H9 (cell line): ENCODE results near the gene USP47. TPM values are rescaled to one million over a fixed set of nuclear protein-coding genes. Genes with fewer than 3 reads are reported as not detected.

Experiments
- DNase-seq: peaks from one replicate; pipeline ENCODE4 v3.0.0-alpha.2; 2017
- H2AFZ ChIP-seq: one replicate; pipeline ENCODE4 v1.6.1; 2013; ENCODE audit warnings: mild to moderate bottlenecking, low read length, control low read depth, moderate library complexity
- H2AK5ac ChIP-seq: 2 replicates; pipeline ENCODE4 v1.6.1; 2013; ENCODE audit warnings: low read length, control low read depth, mixed read lengths; ENCODE audit not compliant: insufficient read length
- H2BK120ac ChIP-seq: one replicate; pipeline ENCODE4 v1.6.1; 2013; ENCODE audit warnings: low read depth, mild to moderate bottlenecking, low read length, control low read depth, inconsistent platforms; ENCODE audit not compliant: poor library complexity, severe bottlenecking
- H2BK12ac ChIP-seq: 2 replicates; pipeline ENCODE4 v1.6.1; 2013; ENCODE audit warnings: low read length, control low read depth, mixed read lengths, low read depth; ENCODE audit not compliant: insufficient read length
- H2BK15ac ChIP-seq: 2 replicates; pipeline ENCODE4 v1.6.1; 2013; ENCODE audit warnings: low read depth, low read length, control low read depth
- H2BK20ac ChIP-seq: one replicate; pipeline ENCODE4 v1.6.1; 2013; ENCODE audit warnings: low read depth, mild to moderate bottlenecking, low read length, control low read depth, inconsistent platforms; ENCODE audit not compliant: poor library complexity, severe bottlenecking
- H2BK5ac ChIP-seq: 2 replicates; pipeline ENCODE4 v1.6.1; 2013; ENCODE audit warnings: low read length, control low read depth, mixed read lengths; ENCODE audit not compliant: insufficient read length
- H3K14ac ChIP-seq: 2 replicates; pipeline ENCODE4 v1.6.1; 2013; ENCODE audit warnings: low read length, control low read depth; ENCODE audit not compliant: insufficient read depth
- H3K18ac ChIP-seq: 2 replicates; pipeline ENCODE4 v1.6.1; 2013; ENCODE audit warnings: low read depth, mild to moderate bottlenecking, mixed read lengths, low read length, control low read depth; ENCODE audit not compliant: insufficient read length
- H3K23ac ChIP-seq: 2 replicates; pipeline ENCODE4 v1.6.1; 2013; ENCODE audit warnings: low read length, control low read depth, mixed read lengths, low read depth; ENCODE audit not compliant: insufficient read length
- H3K23me2 ChIP-seq: 2 replicates; pipeline ENCODE4 v1.6.1; 2013; ENCODE audit warnings: low read depth, mild to moderate bottlenecking, mixed read lengths, low read length, control low read depth; ENCODE audit not compliant: insufficient read length, poor library complexity, severe bottlenecking
- H3K27ac ChIP-seq: 2 replicates; pipeline ENCODE4 v1.5.1; 2013; ENCODE audit warnings: low read length, control low read depth, mixed read lengths, low read depth; ENCODE audit not compliant: insufficient read length
- H3K27me3 ChIP-seq: 2 replicates; pipeline ENCODE4 v1.6.1; 2013; ENCODE audit warnings: low read length, control low read depth, inconsistent platforms; ENCODE audit not compliant: insufficient read depth
- H3K4ac ChIP-seq: 2 replicates; pipeline ENCODE4 v1.6.1; 2013; ENCODE audit warnings: low read depth, mild to moderate bottlenecking, control low read depth, inconsistent platforms, low read length, moderate library complexity
- H3K4me1 ChIP-seq: 2 replicates; pipeline ENCODE4 v1.6.1; 2013; ENCODE audit warnings: low read length, control low read depth, inconsistent platforms; ENCODE audit not compliant: insufficient read depth
- H3K4me2 ChIP-seq: 2 replicates; pipeline ENCODE4 v1.6.1; 2013; ENCODE audit warnings: low read length, control low read depth, mixed read lengths; ENCODE audit not compliant: insufficient read length, insufficient read depth
- H3K56ac ChIP-seq: 2 replicates; pipeline ENCODE4 v1.6.1; 2013; ENCODE audit warnings: low read depth, mild to moderate bottlenecking, mixed read lengths, low read length, control low read depth; ENCODE audit not compliant: insufficient read length
- H3K79me1 ChIP-seq: 2 replicates; pipeline ENCODE4 v1.6.1; 2013; ENCODE audit warnings: low read depth, mild to moderate bottlenecking, moderate library complexity, low read length, control low read depth, inconsistent platforms; ENCODE audit not compliant: insufficient read depth, poor library complexity, severe bottlenecking
- H3K79me2 ChIP-seq: 2 replicates; pipeline ENCODE4 v1.6.1; 2013; ENCODE audit warnings: low read length, control low read depth, inconsistent platforms; ENCODE audit not compliant: insufficient read depth
- H3K9ac ChIP-seq: 2 replicates; pipeline ENCODE4 v1.6.1; 2013; ENCODE audit warnings: low read length, control low read depth, mixed read lengths; ENCODE audit not compliant: insufficient read length; ENCODE audit errors: extremely low read depth
- H3K9me3 ChIP-seq: one replicate; pipeline ENCODE4 v1.6.1; 2013; ENCODE audit warnings: low read depth, low read length, inconsistent platforms; ENCODE audit not compliant: control insufficient read depth
- H3T11ph ChIP-seq: one replicate; pipeline ENCODE4 v1.6.1; 2013; ENCODE audit warnings: mild to moderate bottlenecking, low read length, control low read depth, inconsistent platforms
- H4K20me1 ChIP-seq: one replicate; pipeline ENCODE4 v1.6.1; 2013; ENCODE audit not compliant: control insufficient read depth, insufficient read length, insufficient read depth
- H4K5ac ChIP-seq: 2 replicates; pipeline ENCODE4 v1.6.1; 2013; ENCODE audit warnings: low read depth, mild to moderate bottlenecking, mixed read lengths, low read length, control low read depth; ENCODE audit not compliant: insufficient read length
- H4K8ac ChIP-seq: replicated peaks from 2 replicates; pipeline ENCODE4 v1.6.1; 2013; ENCODE audit warnings: low read length, control low read depth, mixed read lengths, low read depth; ENCODE audit not compliant: insufficient read length
- H4K91ac ChIP-seq: 2 replicates; pipeline ENCODE4 v1.6.1; 2013; ENCODE audit warnings: low read depth, mild to moderate bottlenecking, moderate library complexity, mixed read lengths, low read length, control low read depth; ENCODE audit not compliant: insufficient read length
- H3K27ac Mint-ChIP-seq, 3 experiments: 2 replicates in 2 of 3; 3 replicates in 1 of 3; pipeline ENCODE4 v1.8.0; 2020 to 2021; ENCODE audit warnings: mixed read lengths in 3 of 3, mild to moderate bottlenecking in 1 of 3, moderate library complexity in 1 of 3
- H3K27me3 Mint-ChIP-seq: 2 replicates; pipeline ENCODE4 v1.8.0; 2021; ENCODE audit warnings: low read depth, mild to moderate bottlenecking, moderate library complexity, mixed read lengths
- H3K36me3 Mint-ChIP-seq, 3 experiments: 2 replicates in 2 of 3; 3 replicates in 1 of 3; pipeline ENCODE4 v1.8.0; 2020 to 2021; ENCODE audit warnings: low read depth in 3 of 3, mixed read lengths in 3 of 3; ENCODE audit not compliant: insufficient read depth in 1 of 3
- H3K4me1 Mint-ChIP-seq, 2 experiments: 2 replicates each; pipeline ENCODE4 v1.8.0; 2020; ENCODE audit warnings: mixed read lengths in 2 of 2
- H3K4me3 Mint-ChIP-seq, 2 experiments: 2 replicates in 1 of 2; 3 replicates in 1 of 2; pipeline ENCODE4 v1.8.0; 2020 to 2021; ENCODE audit warnings: mild to moderate bottlenecking in 2 of 2, mixed read lengths in 2 of 2, moderate library complexity in 1 of 2
- H3K9me3 Mint-ChIP-seq, 2 experiments: 2 replicates in 1 of 2; 3 replicates in 1 of 2; pipeline ENCODE4 v1.8.0; 2020; ENCODE audit warnings: mild to moderate bottlenecking in 2 of 2, mixed read lengths in 2 of 2, moderate library complexity in 1 of 2
- CTCF ChIP-seq: fragments of 200-600 bp; sonication (generic); conservative IDR thresholded peaks from 3 replicates; pipeline ENCODE4 v1.8.0; 2021; ENCODE audit warnings: antibody characterized with exemption, mild to moderate bottlenecking
- WGBS: extraction: QIAGEN DNeasy Blood & Tissue Kit; methylation state at CpG from one replicate; pipeline ENCODE4 v1.1.7; 2013; ENCODE audit warnings: missing lambda C conversion rate, low lambda C conversion rate, mixed read lengths; ENCODE audit not compliant: insufficient read length; ENCODE audit errors: extremely low coverage; 5-methylcytosine and 5-hydroxymethylcytosine counted together
- total RNA-seq: library from RNA; stranded (reverse); gene quantifications from 2 replicates; pipeline ENCODE4 v1.2.1, GENCODE V29; 2021

Gene USP47
- total RNA-seq, 1 experiment from 2014 or later, result 26.7 TPM

- Mint-ChIP-seq H3K9me3 (no peaks in the 10 kb centered on the region), H3K27me3 (no peaks in the 10 kb centered on the region), H3K4me1 (peaks cover 6 to 9% of the 10 kb centered on the region in 2 experiments), H3K27ac (no peak overlapping the region), H3K4me3 (no peak overlapping the region), H3K36me3 (peaks cover 2 to 24% (median 15%) of the 10 kb centered on the region in 3 experiments; a peak in 6 of 7 replicates)
- Histone ChIP-seq H3K23me2 (no peaks in the 10 kb centered on the region), H2AK5ac (no peak overlapping the region), H4K91ac (no peak overlapping the region), H3K27me3 (no peaks in the 10 kb centered on the region), H2BK5ac (no peak overlapping the region), H3K79me1 (no peaks in the 10 kb centered on the region), H3K18ac (no peak overlapping the region), H4K20me1 (no peaks in the 10 kb centered on the region), H3K23ac (no peak overlapping the region), H3T11ph (no peak overlapping the region), H3K4me1 (no peaks in the 10 kb centered on the region; the same call in 1 of the 2 replicates), H2BK20ac (no peak overlapping the region), H3K14ac (no peak overlapping the region), H3K79me2 (no peaks in the 10 kb centered on the region), H3K9me3 (no peaks in the 10 kb centered on the region), H3K4ac (no peak overlapping the region), H3K27ac (no peak overlapping the region), H4K8ac (no peak overlapping the region), H2BK15ac (no peak overlapping the region), H3K9ac (no peak overlapping the region), H2BK120ac (no peak overlapping the region), H2AFZ (no peak overlapping the region), H2BK12ac (no peak overlapping the region), H3K56ac (no peak overlapping the region), H3K4me2 (no peak overlapping the region), H4K5ac (no peak overlapping the region)
- TF ChIP-seq CTCF, result no peak
- WGBS, result no CpG with 5 or more reads among the region's 3 CpGs
- DNase-seq, result no peak
Measured at GRCh38 chr11:11942668-11943067, 100.9 kb downstream of the USP47 start.
